A673 (cell line): Measurements from ENCODE around the gene RHBDD3.

ENCODE experiments used
- CTCF ChIP-seq: fragments of 300-800, 200-600 bp; sonication (generic); conservative IDR thresholded peaks from 2 replicates; pipeline ENCODE4 v1.5.1; 2017; ENCODE audit warnings: low read depth, mild to moderate bottlenecking, antibody characterized with exemption, low read length, moderate library complexity, mixed read lengths
- EZH2 ChIP-seq: fragments of 200-600 bp; sonication (generic); IDR thresholded peaks from 2 replicates; pipeline ENCODE4 v1.6.1; 2017; ENCODE audit warnings: borderline replicate concordance, low read depth, mild to moderate bottlenecking, mixed read lengths, antibody characterized with exemption, low read length; ENCODE audit not compliant: poor library complexity, severe bottlenecking

- TF ChIP-seq CTCF (no peak), EZH2 (no peak)
These were observed 1.4 kb upstream of the RHBDD3 start for GRCh38 chr22:29269230-29269604.
